ENCODE results near the gene CPA1.

Gene CPA1

GRCh38 chr7:130418306-130418705, 38.0 kb downstream of the CPA1 start:
- no peak overlapping the region for H3K4me3 ChIP-seq (ENCODE audit: low read depth, low read length)
- H3K27me3 ChIP-seq (ENCODE audit: control insufficient read depth, insufficient read depth, low read length), result no peaks in the 10 kb centered on the region
- peaks cover 21% of the 10 kb centered on the region for H3K4me1 ChIP-seq (ENCODE audit: control insufficient read depth, insufficient read depth, low read length)
- no peaks in the 10 kb centered on the region for H3K36me3 ChIP-seq (ENCODE audit: control insufficient read depth, insufficient read depth, low read length)
- H3K9ac ChIP-seq (ENCODE audit: low read depth, low read length), result no peak overlapping the region
- no peak overlapping the region for H3K27ac ChIP-seq (ENCODE audit: low read depth, low read length)
- no peaks in the 10 kb centered on the region for H3K9me3 ChIP-seq (ENCODE audit: control insufficient read depth, insufficient read depth, low read length)

GRCh38 chr7:130419658-130420057, 39.4 kb downstream of the CPA1 start:
- H3K36me3 ChIP-seq (ENCODE audit: control insufficient read depth, insufficient read depth, low read length), result no peaks in the 10 kb centered on the region
- H3K9ac ChIP-seq (ENCODE audit: low read depth, low read length), result no peak overlapping the region
- H3K27me3 ChIP-seq (ENCODE audit: control insufficient read depth, insufficient read depth, low read length), result no peaks in the 10 kb centered on the region
- H3K27ac ChIP-seq (ENCODE audit: low read depth, low read length), result no peak overlapping the region
- no peaks in the 10 kb centered on the region for H3K9me3 ChIP-seq (ENCODE audit: control insufficient read depth, insufficient read depth, low read length)
- peaks cover 21% of the 10 kb centered on the region for H3K4me1 ChIP-seq (ENCODE audit: control insufficient read depth, insufficient read depth, low read length)
- H3K4me3 ChIP-seq (ENCODE audit: low read depth, low read length), result no peak overlapping the region

- Histone ChIP-seq H3K9ac (ENCODE audit: low read depth, low read length) (no peak overlapping the region), H3K36me3 (ENCODE audit: control insufficient read depth, insufficient read depth, low read length) (no peaks in the 10 kb centered on the region), H3K27me3 (ENCODE audit: control insufficient read depth, insufficient read depth, low read length) (no peaks in the 10 kb centered on the region), H3K27ac (ENCODE audit: low read depth, low read length) (peak overlapping the region; percentile 15), H3K4me1 (ENCODE audit: control insufficient read depth, insufficient read depth, low read length) (peaks cover 21% of the 10 kb centered on the region), H3K4me3 (ENCODE audit: low read depth, low read length) (no peak overlapping the region), H3K9me3 (ENCODE audit: control insufficient read depth, insufficient read depth, low read length) (no peaks in the 10 kb centered on the region)
Observed at GRCh38 chr7:130420943-130421578, 40.8 kb downstream of the CPA1 start.

- no peak overlapping the region for H3K9ac ChIP-seq (ENCODE audit: low read depth, low read length)
- H3K4me1 ChIP-seq (ENCODE audit: control insufficient read depth, insufficient read depth, low read length), result peaks cover 21% of the 10 kb centered on the region
- no peak overlapping the region for H3K4me3 ChIP-seq (ENCODE audit: low read depth, low read length)
- no peaks in the 10 kb centered on the region for H3K27me3 ChIP-seq (ENCODE audit: control insufficient read depth, insufficient read depth, low read length)
- H3K9me3 ChIP-seq (ENCODE audit: control insufficient read depth, insufficient read depth, low read length), result no peaks in the 10 kb centered on the region
- H3K27ac ChIP-seq (ENCODE audit: low read depth, low read length), result peak overlapping the region; percentile 43
- H3K36me3 ChIP-seq (ENCODE audit: control insufficient read depth, insufficient read depth, low read length), result no peaks in the 10 kb centered on the region
Observed at GRCh38 chr7:130421684-130422083, 41.4 kb downstream of the CPA1 start.

- no peak overlapping the region for H3K9ac ChIP-seq (ENCODE audit: low read depth, low read length)
- peaks cover 19% of the 10 kb centered on the region for H3K4me1 ChIP-seq (ENCODE audit: control insufficient read depth, insufficient read depth, low read length)
- no peaks in the 10 kb centered on the region for H3K36me3 ChIP-seq (ENCODE audit: control insufficient read depth, insufficient read depth, low read length)
- H3K4me3 ChIP-seq (ENCODE audit: low read depth, low read length), result no peak overlapping the region
- H3K9me3 ChIP-seq (ENCODE audit: control insufficient read depth, insufficient read depth, low read length), result no peaks in the 10 kb centered on the region
- H3K27me3 ChIP-seq (ENCODE audit: control insufficient read depth, insufficient read depth, low read length), result no peaks in the 10 kb centered on the region
- no peak overlapping the region for H3K27ac ChIP-seq (ENCODE audit: low read depth, low read length)
Observed at GRCh38 chr7:130423501-130424037, 43.3 kb downstream of the CPA1 start.

GRCh38 chr7:130425796-130426195, 45.5 kb downstream of the CPA1 start:
- Histone ChIP-seq H3K9ac (ENCODE audit: low read depth, low read length) (no peak overlapping the region), H3K4me3 (ENCODE audit: low read depth, low read length) (no peak overlapping the region), H3K9me3 (ENCODE audit: control insufficient read depth, insufficient read depth, low read length) (no peaks in the 10 kb centered on the region), H3K4me1 (ENCODE audit: control insufficient read depth, insufficient read depth, low read length) (peaks cover 14% of the 10 kb centered on the region), H3K27me3 (ENCODE audit: control insufficient read depth, insufficient read depth, low read length) (no peaks in the 10 kb centered on the region), H3K36me3 (ENCODE audit: control insufficient read depth, insufficient read depth, low read length) (no peaks in the 10 kb centered on the region), H3K27ac (ENCODE audit: low read depth, low read length) (no peak overlapping the region)

- peaks cover 12% of the 10 kb centered on the region for H3K4me1 ChIP-seq (ENCODE audit: control insufficient read depth, insufficient read depth, low read length)
- H3K27ac ChIP-seq (ENCODE audit: low read depth, low read length), result no peak overlapping the region
- no peak overlapping the region for H3K4me3 ChIP-seq (ENCODE audit: low read depth, low read length)
- no peak overlapping the region for H3K9ac ChIP-seq (ENCODE audit: low read depth, low read length)
- H3K27me3 ChIP-seq (ENCODE audit: control insufficient read depth, insufficient read depth, low read length), result no peaks in the 10 kb centered on the region
- no peaks in the 10 kb centered on the region for H3K9me3 ChIP-seq (ENCODE audit: control insufficient read depth, insufficient read depth, low read length)
- no peaks in the 10 kb centered on the region for H3K36me3 ChIP-seq (ENCODE audit: control insufficient read depth, insufficient read depth, low read length)
Observed at GRCh38 chr7:130426564-130426963, 46.3 kb downstream of the CPA1 start.

GRCh38 chr7:130429019-130429418, 48.7 kb downstream of the CPA1 start:
- no peak overlapping the region for H3K27ac ChIP-seq (ENCODE audit: low read depth, low read length)
- no peak overlapping the region for H3K9ac ChIP-seq (ENCODE audit: low read depth, low read length)

GRCh38 chr7:130430115-130430514, 49.8 kb downstream of the CPA1 start:
- Histone ChIP-seq H3K27ac (ENCODE audit: low read depth, low read length) (no peak overlapping the region), H3K9me3 (ENCODE audit: control insufficient read depth, insufficient read depth, low read length) (no peaks in the 10 kb centered on the region), H3K4me1 (ENCODE audit: control insufficient read depth, insufficient read depth, low read length) (peaks cover 4% of the 10 kb centered on the region; the same call in 1 of the 2 replicates), H3K4me3 (ENCODE audit: low read depth, low read length) (no peak overlapping the region), H3K9ac (ENCODE audit: low read depth, low read length) (no peak overlapping the region), H3K27me3 (ENCODE audit: control insufficient read depth, insufficient read depth, low read length) (no peaks in the 10 kb centered on the region), H3K36me3 (ENCODE audit: control insufficient read depth, insufficient read depth, low read length) (no peaks in the 10 kb centered on the region)

More at GRCh38 chr7:130429019-130429418, 48.7 kb downstream of the CPA1 start:
- Histone ChIP-seq H3K4me1 (ENCODE audit: control insufficient read depth, insufficient read depth, low read length) (peaks cover 4% of the 10 kb centered on the region; the same call in 1 of the 2 replicates), H3K9me3 (ENCODE audit: control insufficient read depth, insufficient read depth, low read length) (no peaks in the 10 kb centered on the region), H3K36me3 (ENCODE audit: control insufficient read depth, insufficient read depth, low read length) (no peaks in the 10 kb centered on the region), H3K4me3 (ENCODE audit: low read depth, low read length) (no peak overlapping the region), H3K27me3 (ENCODE audit: control insufficient read depth, insufficient read depth, low read length) (no peaks in the 10 kb centered on the region)

- Histone ChIP-seq H3K9me3 (ENCODE audit: control insufficient read depth, insufficient read depth, low read length) (no peaks in the 10 kb centered on the region), H3K9ac (ENCODE audit: low read depth, low read length) (no peak overlapping the region), H3K27ac (ENCODE audit: low read depth, low read length) (no peak overlapping the region), H3K36me3 (ENCODE audit: control insufficient read depth, insufficient read depth, low read length) (no peaks in the 10 kb centered on the region), H3K4me1 (ENCODE audit: control insufficient read depth, insufficient read depth, low read length) (peaks cover 4% of the 10 kb centered on the region; the same call in 1 of the 2 replicates), H3K27me3 (ENCODE audit: control insufficient read depth, insufficient read depth, low read length) (no peaks in the 10 kb centered on the region), H3K4me3 (ENCODE audit: low read depth, low read length) (no peak overlapping the region)
Observed at GRCh38 chr7:130430841-130431666, 50.8 kb downstream of the CPA1 start.

- Histone ChIP-seq H3K9ac (ENCODE audit: low read depth, low read length) (no peak overlapping the region), H3K9me3 (ENCODE audit: control insufficient read depth, insufficient read depth, low read length) (no peaks in the 10 kb centered on the region), H3K4me3 (ENCODE audit: low read depth, low read length) (no peak overlapping the region), H3K27ac (ENCODE audit: low read depth, low read length) (no peak overlapping the region), H3K27me3 (ENCODE audit: control insufficient read depth, insufficient read depth, low read length) (no peaks in the 10 kb centered on the region), H3K36me3 (ENCODE audit: control insufficient read depth, insufficient read depth, low read length) (no peaks in the 10 kb centered on the region), H3K4me1 (ENCODE audit: control insufficient read depth, insufficient read depth, low read length) (peaks cover 4% of the 10 kb centered on the region; the same call in 1 of the 2 replicates)
Observed at GRCh38 chr7:130432886-130433285, 52.6 kb downstream of the CPA1 start.

Measured in HUES48 (cell line).